ENCODE measurements around the gene KCNK13.

DNA sequence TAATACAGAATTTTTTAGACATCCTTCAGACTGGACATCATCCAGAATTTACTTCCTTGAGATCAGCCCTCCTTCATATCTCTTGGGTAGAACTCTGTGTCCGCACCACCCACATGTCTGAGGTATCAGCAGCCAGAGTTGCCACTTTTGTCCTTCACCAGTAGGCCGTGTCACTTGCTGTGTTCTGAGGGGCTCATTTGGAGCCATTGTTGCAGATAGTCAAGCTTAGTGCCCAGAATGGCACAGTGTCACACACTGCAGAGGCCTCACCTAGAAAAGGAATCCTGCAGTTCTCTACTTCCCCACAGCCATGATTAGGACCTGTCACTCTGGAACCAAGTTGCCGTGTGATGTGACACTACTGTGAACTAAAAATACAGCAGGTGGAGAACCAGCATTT is 36.9 kb upstream of the KCNK13 start:
- TF ChIP-seq EP300 (IDR thresholded peaks at IDR 0.05; ENCODE audit: borderline replicate concordance in 1 of 2, low read depth in 1 of 2, low read length in 1 of 2), result no peak
- TF ChIP-seq, protein P1, sequence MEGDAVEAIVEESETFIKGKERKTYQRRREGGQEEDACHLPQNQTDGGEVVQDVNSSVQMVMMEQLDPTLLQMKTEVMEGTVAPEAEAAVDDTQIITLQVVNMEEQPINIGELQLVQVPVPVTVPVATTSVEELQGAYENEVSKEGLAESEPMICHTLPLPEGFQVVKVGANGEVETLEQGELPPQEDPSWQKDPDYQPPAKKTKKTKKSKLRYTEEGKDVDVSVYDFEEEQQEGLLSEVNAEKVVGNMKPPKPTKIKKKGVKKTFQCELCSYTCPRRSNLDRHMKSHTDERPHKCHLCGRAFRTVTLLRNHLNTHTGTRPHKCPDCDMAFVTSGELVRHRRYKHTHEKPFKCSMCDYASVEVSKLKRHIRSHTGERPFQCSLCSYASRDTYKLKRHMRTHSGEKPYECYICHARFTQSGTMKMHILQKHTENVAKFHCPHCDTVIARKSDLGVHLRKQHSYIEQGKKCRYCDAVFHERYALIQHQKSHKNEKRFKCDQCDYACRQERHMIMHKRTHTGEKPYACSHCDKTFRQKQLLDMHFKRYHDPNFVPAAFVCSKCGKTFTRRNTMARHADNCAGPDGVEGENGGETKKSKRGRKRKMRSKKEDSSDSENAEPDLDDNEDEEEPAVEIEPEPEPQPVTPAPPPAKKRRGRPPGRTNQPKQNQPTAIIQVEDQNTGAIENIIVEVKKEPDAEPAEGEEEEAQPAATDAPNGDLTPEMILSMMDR (IDR thresholded peaks at IDR 0.05), result no peak
- TF ChIP-seq POLR2AphosphoS5 (IDR thresholded peaks at IDR 0.05; ENCODE audit: low read depth, low read length), result no peak
- TF ChIP-seq RCOR1 (IDR thresholded peaks at IDR 0.05; ENCODE audit: low read length), result no peak
- TF ChIP-seq, protein P2, sequence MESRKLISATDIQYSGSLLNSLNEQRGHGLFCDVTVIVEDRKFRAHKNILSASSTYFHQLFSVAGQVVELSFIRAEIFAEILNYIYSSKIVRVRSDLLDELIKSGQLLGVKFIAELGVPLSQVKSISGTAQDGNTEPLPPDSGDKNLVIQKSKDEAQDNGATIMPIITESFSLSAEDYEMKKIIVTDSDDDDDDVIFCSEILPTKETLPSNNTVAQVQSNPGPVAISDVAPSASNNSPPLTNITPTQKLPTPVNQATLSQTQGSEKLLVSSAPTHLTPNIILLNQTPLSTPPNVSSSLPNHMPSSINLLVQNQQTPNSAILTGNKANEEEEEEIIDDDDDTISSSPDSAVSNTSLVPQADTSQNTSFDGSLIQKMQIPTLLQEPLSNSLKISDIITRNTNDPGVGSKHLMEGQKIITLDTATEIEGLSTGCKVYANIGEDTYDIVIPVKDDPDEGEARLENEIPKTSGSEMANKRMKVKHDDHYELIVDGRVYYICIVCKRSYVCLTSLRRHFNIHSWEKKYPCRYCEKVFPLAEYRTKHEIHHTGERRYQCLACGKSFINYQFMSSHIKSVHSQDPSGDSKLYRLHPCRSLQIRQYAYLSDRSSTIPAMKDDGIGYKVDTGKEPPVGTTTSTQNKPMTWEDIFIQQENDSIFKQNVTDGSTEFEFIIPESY (IDR thresholded peaks at IDR 0.05; ENCODE audit: borderline replicate concordance, low read depth), result no peak

Measured in SK-N-SH (cell line).